ENCODE results near the gene GDPGP1.
"Not testable (repeated sequence)": the region's sequence is repeated elsewhere in the genome, so short reads cannot be mapped to it uniquely, and the experiment has no call there.

GDPGP1 gene

GRCh38 chr15:90265271-90266060 is 31.5 kb downstream of the GDPGP1 start, which contains the start of gene NGRN:
NGRN (plus strand) TSS chr15:90265672; CDS start chr15:90265713, 41 bp downstream.
- H3K9me3 ChIP-seq (replicated peaks in 1 of 11) = no peaks in the 10 kb centered on the region
- 0 out of 22 replicates have a peak, but pooled peaks of 1 of the 11 experiments have one; percentile 28 for TF ChIP-seq Cebpa-rat (IDR thresholded peaks at IDR 0.05)
- H3K27ac ChIP-seq = peak within 1 kb of the TSS; percentile 86 to 97 (median 94)
- peaks cover 14 to 43% (median 39%) of the 10 kb centered on the region in 11 experiments; a peak in 20 of 22 replicates for H4K20me1 ChIP-seq
- H3K36me3 ChIP-seq = peaks cover 8 to 37% (median 36%) of the 10 kb centered on the region in 11 experiments
- peak within 1 kb of the TSS; percentile 84 to 99 (median 96) for H3K4me2 ChIP-seq
- H3K4me3 ChIP-seq = peak within 1 kb of the TSS; percentile 69 to 90 (median 77)
- peaks cover 54 to 75% (median 61%) of the 10 kb centered on the region in 10 experiments for H3K4me1 ChIP-seq
- H3K27me3 ChIP-seq = no peaks in the 10 kb centered on the region
- H3K9ac ChIP-seq = peak within 1 kb of the TSS; percentile 83 to 96 (median 93)

- Histone ChIP-seq H3K27me3 (no peaks in the 10 kb centered on the region), H3K9ac (peak overlapping the region; percentile 83 to 96 (median 93)), H3K4me1 (peaks cover 52 to 70% (median 61%) of the 10 kb centered on the region in 10 experiments), H3K4me2 (peak overlapping the region; percentile 84 to 99 (median 96)), H3K4me3 (peak overlapping the region; percentile 69 to 90 (median 77)), H3K36me3 (peaks cover 13 to 43% (median 42%) of the 10 kb centered on the region in 11 experiments), H3K27ac (peak overlapping the region; percentile 86 to 97 (median 94)), H3K9me3 (replicated peaks in 1 of 11) (no peaks in the 10 kb centered on the region), H4K20me1 (peaks cover 19 to 49% (median 45%) of the 10 kb centered on the region in 11 experiments; a peak in 20 of 22 replicates)
- no peak for TF ChIP-seq Cebpa-rat (IDR thresholded peaks at IDR 0.05)
These were observed 32.0 kb downstream of the GDPGP1 start for GRCh38 chr15:90266061-90266431.

GRCh38 chr15:90266485-90266884 is 32.5 kb downstream of the GDPGP1 start:
- Histone ChIP-seq H3K27ac (peak overlapping the region; percentile 86 to 97 (median 94)), H3K4me3 (peak overlapping the region; percentile 69 to 90 (median 77)), H3K36me3 (peaks cover 18 to 48% (median 46%) of the 10 kb centered on the region in 11 experiments), H3K9ac (peak overlapping the region; percentile 83 to 96 (median 93)), H4K20me1 (peaks cover 24 to 54% (median 49%) of the 10 kb centered on the region in 11 experiments; a peak in 20 of 22 replicates), H3K27me3 (no peaks in the 10 kb centered on the region), H3K4me1 (peaks cover 51 to 71% (median 62%) of the 10 kb centered on the region in 10 experiments), H3K4me2 (peak overlapping the region; percentile 84 to 99 (median 96)), H3K9me3 (replicated peaks in 1 of 11) (no peaks in the 10 kb centered on the region)
- TF ChIP-seq Cebpa-rat (IDR thresholded peaks at IDR 0.05) = no peak

GRCh38 chr15:90268415-90268814 is 34.4 kb downstream of the GDPGP1 start:
- Histone ChIP-seq H3K9me3 (replicated peaks in 1 of 11) (no peaks in the 10 kb centered on the region), H3K4me2 (peak overlapping the region; percentile 84 to 99 (median 96)), H3K27ac (no peak overlapping the region), H3K4me1 (peaks cover 46 to 78% (median 59%) of the 10 kb centered on the region in 10 experiments), H4K20me1 (peaks cover 34 to 73% (median 68%) of the 10 kb centered on the region in 11 experiments; a peak in 20 of 22 replicates), H3K36me3 (peaks cover 37 to 67% (median 66%) of the 10 kb centered on the region in 11 experiments), H3K9ac (peak overlapping the region in 6 of 11 experiments; percentile 16 to 96 (median 59); a peak in 7 of 22 replicates), H3K27me3 (no peaks in the 10 kb centered on the region), H3K4me3 (peak overlapping the region in 8 of 10 experiments; percentile 71 to 90 (median 78); a peak in 10 of 20 replicates)
- TF ChIP-seq Cebpa-rat (IDR thresholded peaks at IDR 0.05) = no peak

GRCh38 chr15:90270502-90271150 is 36.6 kb downstream of the GDPGP1 start:
- Histone ChIP-seq H3K9me3 (replicated peaks in 1 of 11) (no peaks in the 10 kb centered on the region), H3K4me1 (peaks cover 28 to 60% (median 41%) of the 10 kb centered on the region in 10 experiments), H4K20me1 (peaks cover 34 to 95% (median 78%) of the 10 kb centered on the region in 11 experiments; a peak in 20 of 22 replicates), H3K4me2 (0 out of 22 replicates have a peak overlapping the region, but pooled peaks of 1 of the 11 experiments have one; percentile 6), H3K27ac (no peak overlapping the region), H3K27me3 (no peaks in the 10 kb centered on the region), H3K9ac (peak overlapping the region in 2 of 11 experiments; percentile 2; a peak in 2 of 22 replicates), H3K36me3 (peaks cover 59 to 89% (median 88%) of the 10 kb centered on the region in 11 experiments), H3K4me3 (no peak overlapping the region)
- no peak for TF ChIP-seq Cebpa-rat (IDR thresholded peaks at IDR 0.05)

- Histone ChIP-seq H3K27me3 (no peaks in the 10 kb centered on the region), H3K4me3 (no peak overlapping the region), H3K36me3 (peaks cover 65 to 96% (median 89%) of the 10 kb centered on the region in 11 experiments), H3K27ac (no peak overlapping the region), H3K4me2 (peak overlapping the region in 2 of 11 experiments; percentile 3 to 4; a peak in 2 of 22 replicates), H3K9me3 (replicated peaks in 1 of 11) (no peaks in the 10 kb centered on the region), H3K9ac (peak overlapping the region in 3 of 11 experiments; percentile 2 to 10 (median 5); a peak in 1 of 22 replicates), H3K4me1 (peaks cover 27 to 59% (median 41%) of the 10 kb centered on the region in 10 experiments), H4K20me1 (peaks cover 34 to 97% (median 77%) of the 10 kb centered on the region in 11 experiments; a peak in 20 of 22 replicates)
- TF ChIP-seq Cebpa-rat (IDR thresholded peaks at IDR 0.05) = no peak
These were observed 37.6 kb downstream of the GDPGP1 start for GRCh38 chr15:90271459-90272166.

- H3K4me1 ChIP-seq = peaks cover 0 to 12% (median 5%) of the 10 kb centered on the region in 10 experiments; a peak in 4 of 20 replicates
- H3K36me3 ChIP-seq = peaks cover 17 to 39% (median 27%) of the 10 kb centered on the region in 11 experiments
- not testable (repeated sequence) for H3K9ac ChIP-seq; H3K27ac ChIP-seq; H3K27me3 ChIP-seq; H3K4me3 ChIP-seq; H3K9me3 ChIP-seq (replicated peaks in 1 of 11); H3K4me2 ChIP-seq
- H4K20me1 ChIP-seq = peaks cover 0 to 44% (median 13%) of the 10 kb centered on the region in 11 experiments; a peak in 14 of 22 replicates
These were observed 44.5 kb downstream of the GDPGP1 start for GRCh38 chr15:90278467-90278866.

- H3K4me3 ChIP-seq; H3K9ac ChIP-seq; H3K27me3 ChIP-seq; H3K9me3 ChIP-seq (replicated peaks in 1 of 11); H3K27ac ChIP-seq: not testable (repeated sequence)
- Histone ChIP-seq H3K4me2 (peak overlapping the region in 1 of 11 experiments; percentile 35; a peak in 1 of 22 replicates), H3K36me3 (peaks cover 0 to 17% (median 5%) of the 10 kb centered on the region in 11 experiments; a peak in 9 of 22 replicates), H4K20me1 (peaks cover 0 to 23% (median 0%) of the 10 kb centered on the region in 11 experiments; a peak in 3 of 22 replicates), H3K4me1 (peaks cover 0 to 12% (median 5%) of the 10 kb centered on the region in 10 experiments; a peak in 4 of 20 replicates)
These were observed 46.7 kb downstream of the GDPGP1 start for GRCh38 chr15:90280743-90281142.

- H3K36me3 ChIP-seq = peaks cover 0 to 10% (median 0%) of the 10 kb centered on the region in 11 experiments; a peak in 3 of 22 replicates
- peaks cover 0 to 13% (median 5%) of the 10 kb centered on the region in 10 experiments; a peak in 9 of 20 replicates for H3K4me1 ChIP-seq
- H3K27ac ChIP-seq = not testable (repeated sequence)
These were observed 47.6 kb downstream of the GDPGP1 start for GRCh38 chr15:90281637-90282036.

More at GRCh38 chr15:90281637-90282036, 47.6 kb downstream of the GDPGP1 start:
- not testable (repeated sequence) for H3K4me3 ChIP-seq; H3K4me2 ChIP-seq; H3K9me3 ChIP-seq (replicated peaks in 1 of 11); H3K27me3 ChIP-seq; H3K9ac ChIP-seq
- H4K20me1 ChIP-seq = peaks cover 0 to 18% (median 0%) of the 10 kb centered on the region in 11 experiments; a peak in 2 of 22 replicates

Measured in BLaER1 treated with 17β-estradiol and CSF1 and Interleukin-3, amounts not matched to agents 10 nM and 100 nM (cell line).